GM23338 (cell line): ENCODE results near the gene THBS3. TPM values are rescaled to one million over a fixed set of nuclear protein-coding genes. Genes with fewer than 3 reads are reported as not detected.

Experiments
- ATAC-seq: fragments of 200-7000 bp; cut with Tn5 transposase; 3 replicates; pipeline ENCODE4 v1.9.1; 2020
- DNase-seq: peaks from one replicate; pipeline ENCODE4 v3.0.0-alpha.2; 2015; ENCODE audit warnings: low spot score
- H2AFZ ChIP-seq: fragments of 200-600 bp; sonication (generic); 2 replicates; pipeline ENCODE4 v1.8.0; 2016; ENCODE audit warnings: antibody characterized with exemption, mild to moderate bottlenecking, moderate library complexity
- H3F3A ChIP-seq: fragments of 200-600 bp; sonication (generic); replicated peaks from 2 replicates; pipeline ENCODE4 v1.8.0; 2017; ENCODE audit warnings: antibody characterized with exemption, mixed run types, low read depth
- H3K27ac ChIP-seq: fragments of 200-600 bp; sonication (generic); 2 replicates; pipeline ENCODE4 v1.6.1; 2016; ENCODE audit warnings: low read depth
- H3K27me3 ChIP-seq: fragments of 200-600 bp; sonication (generic); 2 replicates; pipeline ENCODE4 v1.8.0; 2016; ENCODE audit warnings: mild to moderate bottlenecking, mixed run types, moderate library complexity; ENCODE audit not compliant: insufficient read depth
- H3K36me3 ChIP-seq: fragments of 200-600 bp; sonication (generic); 2 replicates; pipeline ENCODE4 v1.8.0; 2016; ENCODE audit warnings: mild to moderate bottlenecking; ENCODE audit not compliant: insufficient read depth
- H3K4me1 ChIP-seq: fragments of 200-600 bp; sonication (generic); 2 replicates; pipeline ENCODE4 v1.8.0; 2016; ENCODE audit warnings: mild to moderate bottlenecking, moderate library complexity; ENCODE audit not compliant: insufficient read depth
- H3K4me2 ChIP-seq: fragments of 200-600 bp; sonication (generic); 2 replicates; pipeline ENCODE4 v1.7.1; 2017; ENCODE audit warnings: mixed run types
- H3K4me3 ChIP-seq: fragments of 200-600 bp; sonication (generic); 2 replicates; pipeline ENCODE4 v1.6.1; 2016; ENCODE audit warnings: mixed run types
- H3K79me2 ChIP-seq: fragments of 200-600 bp; sonication (generic); replicated peaks from 2 replicates; pipeline ENCODE4 v1.8.0; 2017; ENCODE audit warnings: mild to moderate bottlenecking; ENCODE audit not compliant: insufficient read depth
- H3K9me2 ChIP-seq: fragments of 200-600 bp; sonication (generic); 2 replicates; pipeline ENCODE4 v1.8.0; 2017; ENCODE audit not compliant: insufficient read depth
- H4K20me1 ChIP-seq: fragments of 200-600 bp; sonication (generic); replicated peaks from 2 replicates; pipeline ENCODE4 v1.8.0; 2017; ENCODE audit warnings: mild to moderate bottlenecking; ENCODE audit not compliant: insufficient read depth
- H3K27ac Mint-ChIP-seq: 2 replicates; pipeline ENCODE4 v1.8.0; 2020; ENCODE audit warnings: inconsistent platforms, mild to moderate bottlenecking, moderate library complexity, mixed read lengths
- H3K27me3 Mint-ChIP-seq: 3 replicates; pipeline ENCODE4 v1.8.0; 2022; ENCODE audit warnings: low read depth, mild to moderate bottlenecking, moderate library complexity, mixed read lengths, inconsistent platforms; ENCODE audit not compliant: insufficient read depth, poor library complexity
- H3K36me3 Mint-ChIP-seq: 3 replicates; pipeline ENCODE4 v1.8.0; 2021; ENCODE audit warnings: low read depth, mild to moderate bottlenecking, inconsistent platforms, moderate library complexity, mixed read lengths
- H3K4me1 Mint-ChIP-seq: 3 replicates; pipeline ENCODE4 v1.8.0; 2020; ENCODE audit warnings: mild to moderate bottlenecking, inconsistent platforms, mixed read lengths
- H3K4me3 Mint-ChIP-seq: 3 replicates; pipeline ENCODE4 v1.8.0; 2021; ENCODE audit warnings: moderate library complexity, mild to moderate bottlenecking, inconsistent platforms, mixed read lengths
- H3K9me3 Mint-ChIP-seq: 3 replicates; pipeline ENCODE4 v1.8.0; 2020; ENCODE audit warnings: moderate library complexity, mild to moderate bottlenecking, inconsistent platforms, mixed read lengths
- CREB1 ChIP-seq: fragments of 250-450 bp; sonication (Bioruptor Pico); IDR thresholded peaks from 2 replicates; pipeline ENCODE4 v1.5.0; 2020; ENCODE audit warnings: low read depth, mild to moderate bottlenecking, moderate library complexity
- CTCF ChIP-seq, 2 experiments: fragments of 200-600 bp in 1 of 2; sonication (generic) in 1 of 2; conservative IDR thresholded peaks; 2 replicates each; pipeline versions ENCODE4 v1.5.1 to v1.6.1; 2016 to 2017; ENCODE audit warnings: antibody characterized with exemption in 2 of 2, low read depth in 2 of 2, mild to moderate bottlenecking in 2 of 2, moderate library complexity in 1 of 2
- ETS1 ChIP-seq: IDR thresholded peaks from 2 replicates; pipeline ENCODE4 v1.6.1; 2016; ENCODE audit warnings: antibody characterized with exemption
- EZH2phosphoT487 ChIP-seq: fragments of 200-600 bp; sonication (generic); IDR thresholded peaks from one replicate; pipeline ENCODE4 v1.8.1; 2018; ENCODE audit warnings: antibody characterized with exemption; ENCODE audit not compliant: unreplicated experiment
- JUNB ChIP-seq: IDR thresholded peaks from one replicate; pipeline ENCODE4 v1.6.1; 2016; ENCODE audit warnings: antibody characterized with exemption; ENCODE audit not compliant: unreplicated experiment
- NANOG ChIP-seq: IDR thresholded peaks from 2 replicates; pipeline ENCODE4 v1.6.1; 2016; ENCODE audit warnings: antibody characterized with exemption, borderline replicate concordance
- POLR2AphosphoS5 ChIP-seq: IDR thresholded peaks from 2 replicates; pipeline ENCODE4 v1.6.1; 2016; ENCODE audit warnings: antibody characterized with exemption, low read depth
- REST ChIP-seq: IDR thresholded peaks from one replicate; pipeline ENCODE4 v1.6.1; 2018; ENCODE audit warnings: antibody characterized with exemption; ENCODE audit not compliant: unreplicated experiment
- STAT1 ChIP-seq: IDR thresholded peaks from one replicate; pipeline ENCODE4 v1.6.1; 2016; ENCODE audit warnings: antibody characterized with exemption; ENCODE audit not compliant: unreplicated experiment
- ZNF331 ChIP-seq: fragments of 250-450 bp; sonication (Bioruptor Pico); IDR thresholded peaks from 2 replicates; pipeline ENCODE4 v1.5.0; 2020; ENCODE audit warnings: low read depth, mild to moderate bottlenecking, moderate library complexity
- ZNF462 ChIP-seq: fragments of 250-450 bp; sonication (Bioruptor Pico); IDR thresholded peaks from 2 replicates; pipeline ENCODE4 v1.5.0; 2020; ENCODE audit warnings: mild to moderate bottlenecking, moderate library complexity
- polyA plus RNA-seq: library from polyadenylated mRNA; unstranded; fragments of >200 nt; fragmentation: Nextera tagmentation; extraction: Ambion mirVana; gene quantifications from 2 replicates; pipeline ENCODE4 v1.2.1, GENCODE V29; 2016
- total RNA-seq: library from RNA; depleted of rRNA; stranded (reverse); fragments of >200 nt; shearing (Covaris generic); gene quantifications from 2 replicates; pipeline ENCODE4 v1.2.3, GENCODE V29; 2014

The THBS3 gene
- total and polyA plus RNA-seq, 2 experiments from 2014 or later: 1.2 to 4.3 TPM

- TF ChIP-seq ETS1 (no peak), EZH2phosphoT487 (no peak)
These were observed 5.5 kb downstream of the THBS3 start (continued) for GRCh38 chr1:155202198-155202597.

- peaks cover 21% of the 10 kb centered on the region for H3K79me2 ChIP-seq
- H3K27me3 ChIP-seq: no peaks in the 10 kb centered on the region
- H3K27ac Mint-ChIP-seq: no peak overlapping the region
- H3F3A ChIP-seq: peaks cover 63% of the 10 kb centered on the region
- peaks cover 52% of the 10 kb centered on the region for H3K36me3 ChIP-seq
- no peaks in the 10 kb centered on the region for H3K9me3 Mint-ChIP-seq
- TF ChIP-seq ETS1 (no peak), CTCF (conservative IDR thresholded peaks at IDR 0.05; ENCODE audit: low read depth in 2 of 2) (no peak), ZNF462 (no peak), STAT1 (no peak), POLR2AphosphoS5 (no peak), CREB1 (CRISPR knock-in tag) (no peak), JUNB (no peak), ZNF331 (CRISPR knock-in tag) (no peak), NANOG (no peak), EZH2phosphoT487 (no peak), REST (no peak)
- H3K27ac ChIP-seq: no peak overlapping the region
- ATAC-seq: no peak
- H3K27me3 Mint-ChIP-seq: peaks cover 55% of the 10 kb centered on the region
- peaks cover 39% of the 10 kb centered on the region for H4K20me1 ChIP-seq
- no peaks in the 10 kb centered on the region for H3K9me2 ChIP-seq
- H3K4me2 ChIP-seq: no peak overlapping the region
- peaks cover 29% of the 10 kb centered on the region for H3K4me1 Mint-ChIP-seq
- no peak overlapping the region for H2AFZ ChIP-seq
- H3K4me3 Mint-ChIP-seq: no peak overlapping the region; the same call in 2 of the 3 replicates
- H3K4me3 ChIP-seq: no peak overlapping the region
- H3K4me1 ChIP-seq: peaks cover 14% of the 10 kb centered on the region
- peaks cover 86% of the 10 kb centered on the region for H3K36me3 Mint-ChIP-seq
- no peak for DNase-seq
These were observed 6.8 kb downstream of the THBS3 start for GRCh38 chr1:155200920-155201319.
